Measurements from ENCODE around the gene FBXW4. TPM values are rescaled to one million over a fixed set of nuclear protein-coding genes. Genes with fewer than 3 reads are reported as not detected.
"Not testable (repeated sequence)": the region's sequence is repeated elsewhere in the genome, so short reads cannot be mapped to it uniquely, and the experiment has no call there.

The FBXW4 gene
- total RNA-seq, 2 donors from 2014 or later: 33.5 to 40.5 TPM

DNA sequence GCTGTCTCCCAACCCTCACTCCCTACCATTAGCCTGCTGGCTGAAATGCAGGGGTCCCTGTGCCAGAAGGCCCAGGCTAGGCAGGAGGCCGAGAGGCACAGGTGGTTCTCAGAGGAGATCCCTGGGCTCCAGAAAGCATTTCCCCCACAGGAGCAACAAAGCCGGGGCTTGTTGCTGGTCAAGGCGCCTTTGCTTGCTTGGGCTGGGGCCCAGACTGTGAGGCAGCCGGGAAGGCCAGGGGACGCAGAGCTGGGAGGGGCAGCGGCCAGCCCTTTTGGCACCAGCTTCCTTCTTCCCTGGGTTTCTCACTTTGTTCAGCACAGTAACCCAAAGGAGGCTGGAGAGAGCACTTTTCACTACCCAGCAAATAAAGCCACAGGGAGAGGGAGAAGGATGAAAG is 48.6 kb downstream of the FBXW4 start:
- ATAC-seq (no peak), DNase-seq (no peak)
- H3K4me3 ChIP-seq: no peak overlapping the region
- no peaks in the 10 kb centered on the region for H3K27me3 ChIP-seq
- H3K9me3 ChIP-seq: no peaks in the 10 kb centered on the region
- no peak for TF ChIP-seq POLR2A (IDR thresholded peaks at IDR 0.05)
- TF ChIP-seq, protein P1, sequence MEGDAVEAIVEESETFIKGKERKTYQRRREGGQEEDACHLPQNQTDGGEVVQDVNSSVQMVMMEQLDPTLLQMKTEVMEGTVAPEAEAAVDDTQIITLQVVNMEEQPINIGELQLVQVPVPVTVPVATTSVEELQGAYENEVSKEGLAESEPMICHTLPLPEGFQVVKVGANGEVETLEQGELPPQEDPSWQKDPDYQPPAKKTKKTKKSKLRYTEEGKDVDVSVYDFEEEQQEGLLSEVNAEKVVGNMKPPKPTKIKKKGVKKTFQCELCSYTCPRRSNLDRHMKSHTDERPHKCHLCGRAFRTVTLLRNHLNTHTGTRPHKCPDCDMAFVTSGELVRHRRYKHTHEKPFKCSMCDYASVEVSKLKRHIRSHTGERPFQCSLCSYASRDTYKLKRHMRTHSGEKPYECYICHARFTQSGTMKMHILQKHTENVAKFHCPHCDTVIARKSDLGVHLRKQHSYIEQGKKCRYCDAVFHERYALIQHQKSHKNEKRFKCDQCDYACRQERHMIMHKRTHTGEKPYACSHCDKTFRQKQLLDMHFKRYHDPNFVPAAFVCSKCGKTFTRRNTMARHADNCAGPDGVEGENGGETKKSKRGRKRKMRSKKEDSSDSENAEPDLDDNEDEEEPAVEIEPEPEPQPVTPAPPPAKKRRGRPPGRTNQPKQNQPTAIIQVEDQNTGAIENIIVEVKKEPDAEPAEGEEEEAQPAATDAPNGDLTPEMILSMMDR (IDR thresholded peaks at IDR 0.05): no peak
- no peaks in the 10 kb centered on the region for H3K36me3 ChIP-seq (replicated peaks in 1 of 2; ENCODE audit: insufficient read depth in 1 of 2, low read depth in 2 of 2)
- no peak overlapping the region for H3K27ac ChIP-seq
- H3K4me1 ChIP-seq: no peaks in the 10 kb centered on the region
- 79 to 97% methylated on average over 5 of the region's 6 CpGs for WGBS, 2 donors
- intact Hi-C loops (cut with DNase I): no loop called here

DNA sequence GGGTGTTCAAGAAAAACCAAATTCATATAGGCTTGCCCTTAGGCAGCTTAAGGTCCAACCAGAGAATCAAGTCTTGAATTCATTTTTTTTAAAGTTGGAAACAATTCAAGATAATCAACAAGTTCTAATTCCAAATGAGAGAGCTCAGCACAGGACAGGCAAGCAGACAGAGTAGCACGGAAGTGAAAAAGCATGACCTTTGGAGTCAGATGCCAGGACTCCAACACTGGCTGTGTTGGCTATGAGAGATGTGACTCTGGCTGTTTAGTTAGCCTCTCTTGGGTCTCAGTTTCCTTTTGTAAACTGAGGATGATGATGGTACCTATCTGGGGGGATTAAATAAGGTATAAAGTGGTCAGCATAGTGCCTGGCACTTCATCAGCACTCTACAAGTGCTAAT is 49.3 kb downstream of the FBXW4 start:
- DNase-seq: no peak
- ATAC-seq: no peak
- Histone ChIP-seq H3K4me3 (no peak overlapping the region), H3K9me3 (no peaks in the 10 kb centered on the region), H3K27ac (no peak overlapping the region), H3K4me1 (no peaks in the 10 kb centered on the region), H3K36me3 (replicated peaks in 1 of 2; ENCODE audit: insufficient read depth in 1 of 2, low read depth in 2 of 2) (no peaks in the 10 kb centered on the region), H3K27me3 (no peaks in the 10 kb centered on the region)
- intact Hi-C loops (cut with DNase I): no loop called here
- 87 to 89% methylated on average over 1 of the region's 1 CpG for WGBS, 2 donors
- TF ChIP-seq POLR2A (IDR thresholded peaks at IDR 0.05): no peak
- TF ChIP-seq, protein P1 (IDR thresholded peaks at IDR 0.05): no peak

DNA sequence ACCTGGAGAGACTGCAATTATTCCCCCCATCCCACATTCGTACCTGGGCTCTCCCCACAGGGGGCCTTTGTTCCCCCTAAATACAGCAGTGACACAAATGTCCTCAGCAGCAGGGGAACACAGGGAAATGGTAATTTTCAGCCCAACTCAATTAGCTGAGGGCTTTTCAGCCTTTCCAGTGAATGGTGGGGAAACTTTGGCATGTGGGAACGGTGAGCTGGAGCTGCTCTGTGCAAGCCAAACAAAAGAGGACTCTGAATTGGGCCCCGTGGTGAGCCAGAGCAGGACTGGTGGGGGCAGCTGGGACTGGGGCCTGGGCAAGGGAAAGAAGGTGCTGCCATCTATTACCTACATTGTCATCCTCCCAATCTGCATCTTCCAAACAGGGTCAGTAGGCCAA is 51.0 kb downstream of the FBXW4 start:
- Histone ChIP-seq H3K4me1 (no peaks in the 10 kb centered on the region), H3K9me3 (no peaks in the 10 kb centered on the region), H3K4me3 (no peak overlapping the region), H3K36me3 (replicated peaks in 1 of 2; ENCODE audit: insufficient read depth in 1 of 2, low read depth in 2 of 2) (no peaks in the 10 kb centered on the region), H3K27me3 (no peaks in the 10 kb centered on the region), H3K27ac (no peak overlapping the region)
- no peak for ATAC-seq
- TF ChIP-seq POLR2A (IDR thresholded peaks at IDR 0.05): no peak
- TF ChIP-seq, protein P1 (IDR thresholded peaks at IDR 0.05): no peak
- WGBS, 2 donors: 84 to 86% methylated on average over 3 of the region's 3 CpGs
- intact Hi-C loops (cut with DNase I): no loop called here
- no peak for DNase-seq

DNA sequence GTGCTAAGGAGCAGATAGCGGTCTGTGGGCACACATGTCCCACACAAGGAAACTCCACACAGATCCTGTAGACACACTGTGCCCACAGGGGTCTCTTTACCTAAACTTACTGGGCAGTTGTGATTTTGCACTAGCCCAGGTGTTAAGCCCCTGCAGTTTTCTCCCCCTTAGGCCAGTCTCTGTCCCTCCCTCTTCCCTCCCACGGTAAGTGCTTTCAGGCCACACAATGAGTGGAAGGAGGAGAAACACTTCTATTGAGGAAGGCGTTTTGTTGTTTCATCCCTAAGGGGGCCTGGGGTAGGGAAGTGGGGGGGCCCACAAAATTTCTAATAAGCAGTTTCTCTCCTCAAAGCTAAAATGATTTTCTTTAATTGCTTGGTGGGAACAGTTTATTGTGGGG is 51.4 kb downstream of the FBXW4 start:
- no peak overlapping the region for H3K4me3 ChIP-seq
- H3K4me1 ChIP-seq: no peaks in the 10 kb centered on the region
- no peak overlapping the region for H3K27ac ChIP-seq
- 80 to 86% methylated on average over 3 of the region's 3 CpGs for WGBS, 2 donors
- intact Hi-C loops (cut with DNase I): no loop called here
- H3K36me3 ChIP-seq (replicated peaks in 1 of 2; ENCODE audit: insufficient read depth in 1 of 2, low read depth in 2 of 2): no peaks in the 10 kb centered on the region
- DNase-seq (no peak), ATAC-seq (no peak)
- TF ChIP-seq, protein P1 (IDR thresholded peaks at IDR 0.05): no peak
- no peak for TF ChIP-seq POLR2A (IDR thresholded peaks at IDR 0.05)
- no peaks in the 10 kb centered on the region for H3K27me3 ChIP-seq
- no peaks in the 10 kb centered on the region for H3K9me3 ChIP-seq

DNA sequence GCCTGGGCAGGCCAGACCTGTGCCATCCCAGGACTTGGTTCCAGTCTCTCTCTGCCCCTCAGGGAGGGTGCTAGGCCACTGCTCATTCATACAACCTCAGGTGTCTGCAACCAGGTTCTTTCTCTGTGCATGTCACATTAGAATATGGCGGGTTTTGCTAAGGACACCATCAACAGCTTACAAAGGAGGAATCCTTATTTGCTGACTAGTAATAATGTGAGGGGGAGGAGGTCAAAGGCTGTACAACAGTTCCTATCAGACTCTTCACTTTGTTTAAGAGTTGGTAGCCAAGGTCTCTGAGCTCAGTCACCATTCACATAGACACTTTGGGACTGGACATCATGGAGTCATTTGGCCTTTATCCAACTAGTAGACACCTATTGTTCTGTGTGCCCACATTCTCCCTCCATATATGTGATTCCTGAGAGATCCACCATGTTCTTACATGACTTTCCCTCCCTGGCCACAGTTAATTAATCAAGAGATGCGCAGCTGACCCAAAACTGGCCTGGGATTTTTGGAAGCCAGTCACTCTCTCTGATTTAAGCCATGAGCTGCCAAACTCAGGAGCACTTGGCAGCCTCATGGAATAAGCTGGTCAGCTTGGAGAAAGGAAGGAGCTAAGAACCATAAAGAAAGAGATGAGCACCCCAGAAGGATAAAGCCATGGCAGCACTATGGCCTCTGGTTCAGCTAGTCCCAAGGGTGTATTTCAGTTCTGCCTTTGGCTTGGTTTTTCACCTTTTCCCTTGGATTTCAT is 55.6 kb downstream of the FBXW4 start:
- Histone ChIP-seq H3K4me3 (no peak overlapping the region), H3K9me3 (no peaks in the 10 kb centered on the region), H3K36me3 (replicated peaks in 1 of 2; ENCODE audit: insufficient read depth in 1 of 2, low read depth in 2 of 2) (no peaks in the 10 kb centered on the region), H3K27me3 (no peaks in the 10 kb centered on the region), H3K4me1 (no peaks in the 10 kb centered on the region), H3K27ac (no peak overlapping the region)
- no peak for TF ChIP-seq POLR2A (IDR thresholded peaks at IDR 0.05)
- TF ChIP-seq, protein P1 (IDR thresholded peaks at IDR 0.05): no peak
- 96 to 97% methylated on average over 2 of the region's 2 CpGs for WGBS, 2 donors
- ATAC-seq (no peak), DNase-seq (no peak)
- intact Hi-C loops (cut with DNase I): no loop called here

DNA sequence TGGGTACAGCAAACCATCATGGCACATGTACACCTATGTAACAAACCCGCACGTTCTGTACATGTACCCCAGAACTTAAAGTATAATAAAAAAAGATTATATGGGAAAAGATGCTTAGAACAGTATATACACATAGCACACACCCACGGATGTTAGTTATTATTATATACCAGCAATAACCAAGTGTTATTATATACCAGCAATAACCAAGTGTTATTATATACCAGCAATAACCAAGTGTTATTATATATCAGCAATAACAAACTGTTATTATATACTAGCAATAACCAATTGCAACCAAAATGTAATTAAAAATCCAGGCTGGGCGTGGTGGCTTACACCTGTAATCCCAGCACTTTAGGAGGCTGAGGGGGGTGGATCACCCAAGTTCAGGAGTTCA is 61.5 kb downstream of the FBXW4 start:
- H3K4me3 ChIP-seq; ATAC-seq; H3K9me3 ChIP-seq; H3K27me3 ChIP-seq; H3K36me3 ChIP-seq (replicated peaks in 1 of 2; ENCODE audit: insufficient read depth in 1 of 2, low read depth in 2 of 2); DNase-seq; H3K27ac ChIP-seq; intact Hi-C loops (cut with DNase I); H3K4me1 ChIP-seq: not testable (repeated sequence)
- 89 to 92% methylated on average over 4 of the region's 4 CpGs for WGBS, 2 donors
